Hepatocyte (in vitro differentiated cells): Measurements from ENCODE around the gene HES3.

Experiments used
- EZH2 ChIP-seq: fragments of 200-600 bp; sonication (generic); IDR thresholded peaks from 2 replicates; pipeline ENCODE4 v1.6.1; 2016; ENCODE audit warnings: antibody characterized with exemption, mild to moderate bottlenecking, borderline replicate concordance
- EZH2phosphoT487 ChIP-seq: fragments of 200-600 bp; sonication (generic); IDR thresholded peaks from one replicate; pipeline ENCODE4 v1.6.1; 2018; ENCODE audit warnings: antibody characterized with exemption, mild to moderate bottlenecking, low read depth, moderate library complexity; ENCODE audit not compliant: unreplicated experiment, severe bottlenecking
- TF ChIP-seq, protein P1 (sequence below): fragments of 200-600 bp; sonication (generic); IDR thresholded peaks from 2 replicates; pipeline ENCODE4 v1.5.1; 2016; ENCODE audit warnings: antibody characterized with exemption, mild to moderate bottlenecking; ENCODE audit not compliant: poor library complexity

DNA sequence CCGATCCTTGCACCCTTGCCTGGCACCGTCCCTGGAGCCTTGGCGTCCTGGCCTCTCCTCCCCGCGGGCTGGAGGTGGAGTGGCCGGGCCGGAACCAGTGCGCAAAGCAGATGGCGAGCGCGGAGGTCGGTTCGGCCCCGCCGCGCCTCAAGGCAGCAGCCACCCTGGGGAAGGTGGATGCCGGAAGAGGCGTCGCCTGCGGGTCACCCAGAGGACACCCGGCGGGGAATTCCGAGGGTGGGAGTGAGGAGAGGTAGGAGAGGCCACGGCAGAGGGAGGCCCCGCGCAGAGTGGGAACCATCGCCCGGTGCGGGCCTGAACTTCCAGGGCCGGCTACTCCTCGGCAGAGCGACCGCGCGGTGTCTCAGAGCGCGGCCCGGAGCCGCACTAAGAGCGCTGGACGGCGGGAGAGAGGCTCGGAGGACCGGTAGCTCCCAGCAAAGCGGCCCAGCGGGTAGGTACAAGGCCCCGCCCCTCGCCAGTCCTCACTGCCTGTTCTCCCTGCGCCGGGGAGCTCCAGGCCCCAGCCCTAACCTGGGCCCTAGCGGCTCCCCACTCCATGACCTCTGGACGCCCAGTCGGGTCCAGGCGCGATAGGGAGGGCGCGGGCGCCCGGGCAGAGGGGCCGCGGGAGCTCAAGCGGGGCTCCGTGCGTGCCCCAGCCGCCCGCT is 38.0 kb upstream of the HES3 start, which contains the start of gene RNF207:
- TF ChIP-seq, protein P1, sequence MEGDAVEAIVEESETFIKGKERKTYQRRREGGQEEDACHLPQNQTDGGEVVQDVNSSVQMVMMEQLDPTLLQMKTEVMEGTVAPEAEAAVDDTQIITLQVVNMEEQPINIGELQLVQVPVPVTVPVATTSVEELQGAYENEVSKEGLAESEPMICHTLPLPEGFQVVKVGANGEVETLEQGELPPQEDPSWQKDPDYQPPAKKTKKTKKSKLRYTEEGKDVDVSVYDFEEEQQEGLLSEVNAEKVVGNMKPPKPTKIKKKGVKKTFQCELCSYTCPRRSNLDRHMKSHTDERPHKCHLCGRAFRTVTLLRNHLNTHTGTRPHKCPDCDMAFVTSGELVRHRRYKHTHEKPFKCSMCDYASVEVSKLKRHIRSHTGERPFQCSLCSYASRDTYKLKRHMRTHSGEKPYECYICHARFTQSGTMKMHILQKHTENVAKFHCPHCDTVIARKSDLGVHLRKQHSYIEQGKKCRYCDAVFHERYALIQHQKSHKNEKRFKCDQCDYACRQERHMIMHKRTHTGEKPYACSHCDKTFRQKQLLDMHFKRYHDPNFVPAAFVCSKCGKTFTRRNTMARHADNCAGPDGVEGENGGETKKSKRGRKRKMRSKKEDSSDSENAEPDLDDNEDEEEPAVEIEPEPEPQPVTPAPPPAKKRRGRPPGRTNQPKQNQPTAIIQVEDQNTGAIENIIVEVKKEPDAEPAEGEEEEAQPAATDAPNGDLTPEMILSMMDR, result no peak
- TF ChIP-seq EZH2phosphoT487 (no peak), EZH2 (no peak)
